Caco-2 (cell line): ENCODE measurements around the gene CAPN8. TPM values are rescaled to one million over a fixed set of nuclear protein-coding genes. Genes with fewer than 3 reads are reported as not detected.

Source experiments
- BruUV-seq: library from RNA; stranded (reverse); fragments of 400-500 nt; replicated peaks from 2 replicates; lab custom pipeline; 2021; lab: Mats Ljungman, UMichigan
- CTCF ChIA-PET: fragments of 300-600 bp; sonication (Branson Sonifier 250); formaldehyde crosslinking; loops from one replicate; lab custom pipeline; 2022; ENCODE audit warnings: antibody characterized with exemption; lab: Charles Lee
- POLR2A ChIA-PET: fragments of 300-600 bp; sonication (Branson Sonifier 250); formaldehyde crosslinking; loops from one replicate; lab custom pipeline; 2022; ENCODE audit warnings: antibody characterized with exemption; lab: Charles Lee
- DNase-seq, 2 experiments: peaks; one replicate each; pipeline versions ENCODE4 v3.0.0 to v3.0.0-alpha.2; 2020 to 2022
- H3K27me3 ChIP-seq: replicated peaks from 2 replicates; pipeline ENCODE4 v1.6.0; 2011; ENCODE audit warnings: low read length; ENCODE audit not compliant: control insufficient read depth, insufficient read depth
- H3K36me3 ChIP-seq: 2 replicates; pipeline ENCODE4 v1.5.1; 2011; ENCODE audit warnings: low read length; ENCODE audit not compliant: control insufficient read depth, insufficient read depth
- H3K4me1 ChIP-seq: fragments of 250-450 bp; sonication (Bioruptor Pico); 2 replicates; pipeline ENCODE4 v1.5.1; 2020; ENCODE audit warnings: mild to moderate bottlenecking
- H3K4me3 ChIP-seq: 2 replicates; pipeline ENCODE4 v1.5.1; 2011; ENCODE audit warnings: low read depth, mild to moderate bottlenecking, control low read depth, low read length
- H3K9me3 ChIP-seq: fragments of 250-450 bp; sonication (Bioruptor Pico); 2 replicates; pipeline ENCODE4 v1.5.1; 2020; ENCODE audit warnings: mild to moderate bottlenecking, moderate library complexity
- H3K27ac Mint-ChIP-seq: one replicate; pipeline ENCODE4 v1.8.0; 2022; ENCODE audit warnings: mixed read lengths; ENCODE audit not compliant: unreplicated experiment
- H3K27me3 Mint-ChIP-seq: one replicate; pipeline ENCODE4 v1.8.0; 2022; ENCODE audit warnings: mixed read lengths; ENCODE audit not compliant: insufficient read depth, unreplicated experiment
- H3K36me3 Mint-ChIP-seq: one replicate; pipeline ENCODE4 v1.8.0; 2022; ENCODE audit warnings: mild to moderate bottlenecking, mixed read lengths; ENCODE audit not compliant: insufficient read depth, unreplicated experiment
- H3K4me1 Mint-ChIP-seq: one replicate; pipeline ENCODE4 v1.8.0; 2022; ENCODE audit warnings: low read depth, mixed read lengths; ENCODE audit not compliant: unreplicated experiment
- H3K4me3 Mint-ChIP-seq: one replicate; pipeline ENCODE4 v1.8.0; 2022; ENCODE audit warnings: mild to moderate bottlenecking, moderate library complexity, mixed read lengths; ENCODE audit not compliant: unreplicated experiment
- H3K9me3 Mint-ChIP-seq: one replicate; pipeline ENCODE4 v1.8.0; 2022; ENCODE audit warnings: mixed read lengths; ENCODE audit not compliant: unreplicated experiment
- intact Hi-C: fragments of 100-400 bp; cut with micrococcal nuclease; formaldehyde crosslinking; loops from one replicate; pipeline ENCODE4 v1.10.0; 2022; ENCODE audit not compliant: unreplicated experiment
- total RNA-seq: library from RNA; stranded (reverse); gene quantifications from 2 replicates; pipeline ENCODE4 v1.2.3, GENCODE V29; 2022
- TF ChIP-seq, protein P1 (sequence below), 2 experiments: fragments of 200-600 bp in 1 of 2; IDR thresholded peaks; 1 replicate in 1 of 2; 2 replicates in 1 of 2; pipeline versions ENCODE4 v1.5.1 to v1.8.0; 2011 to 2022; ENCODE audit warnings: antibody characterized with exemption in 1 of 2, control low read depth in 1 of 2, inconsistent platforms in 1 of 2, low read depth in 1 of 2, low read length in 1 of 2, mild to moderate bottlenecking in 1 of 2, moderate library complexity in 1 of 2; ENCODE audit not compliant: insufficient read depth in 1 of 2, severe bottlenecking in 1 of 2, unreplicated experiment in 1 of 2

Gene CAPN8
- total RNA-seq, 1 experiment from 2014 or later: 4.1 TPM

- DNase-seq: no peak
- H3K27me3 Mint-ChIP-seq: no peaks in the 10 kb centered on the region
- Histone ChIP-seq H3K36me3 (no peaks in the 10 kb centered on the region), H3K4me3 (no peak overlapping the region), H3K27me3 (no peaks in the 10 kb centered on the region), H3K9me3 (no peaks in the 10 kb centered on the region), H3K4me1 (no peaks in the 10 kb centered on the region)
- no peaks in the 10 kb centered on the region for H3K36me3 Mint-ChIP-seq
- no peak overlapping the region for H3K4me3 Mint-ChIP-seq
- H3K9me3 Mint-ChIP-seq: no peaks in the 10 kb centered on the region
- intact Hi-C loops: no loop called here
- peaks cover 5% of the 10 kb centered on the region for H3K4me1 Mint-ChIP-seq
- H3K27ac Mint-ChIP-seq: no peak overlapping the region
- CTCF ChIA-PET: no interaction called here
- BruUV-seq: no TSS peak
- TF ChIP-seq, protein P1, sequence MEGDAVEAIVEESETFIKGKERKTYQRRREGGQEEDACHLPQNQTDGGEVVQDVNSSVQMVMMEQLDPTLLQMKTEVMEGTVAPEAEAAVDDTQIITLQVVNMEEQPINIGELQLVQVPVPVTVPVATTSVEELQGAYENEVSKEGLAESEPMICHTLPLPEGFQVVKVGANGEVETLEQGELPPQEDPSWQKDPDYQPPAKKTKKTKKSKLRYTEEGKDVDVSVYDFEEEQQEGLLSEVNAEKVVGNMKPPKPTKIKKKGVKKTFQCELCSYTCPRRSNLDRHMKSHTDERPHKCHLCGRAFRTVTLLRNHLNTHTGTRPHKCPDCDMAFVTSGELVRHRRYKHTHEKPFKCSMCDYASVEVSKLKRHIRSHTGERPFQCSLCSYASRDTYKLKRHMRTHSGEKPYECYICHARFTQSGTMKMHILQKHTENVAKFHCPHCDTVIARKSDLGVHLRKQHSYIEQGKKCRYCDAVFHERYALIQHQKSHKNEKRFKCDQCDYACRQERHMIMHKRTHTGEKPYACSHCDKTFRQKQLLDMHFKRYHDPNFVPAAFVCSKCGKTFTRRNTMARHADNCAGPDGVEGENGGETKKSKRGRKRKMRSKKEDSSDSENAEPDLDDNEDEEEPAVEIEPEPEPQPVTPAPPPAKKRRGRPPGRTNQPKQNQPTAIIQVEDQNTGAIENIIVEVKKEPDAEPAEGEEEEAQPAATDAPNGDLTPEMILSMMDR (IDR thresholded peaks at IDR 0.05; ENCODE audit: insufficient read depth in 1 of 2, low read depth in 1 of 2, low read length in 1 of 2, severe bottlenecking in 1 of 2, unreplicated experiment in 1 of 2): no peak
- POLR2A ChIA-PET: no interaction called here
Measured at GRCh38 chr1:223515926-223516325, 149.6 kb downstream of the CAPN8 start.

DNA sequence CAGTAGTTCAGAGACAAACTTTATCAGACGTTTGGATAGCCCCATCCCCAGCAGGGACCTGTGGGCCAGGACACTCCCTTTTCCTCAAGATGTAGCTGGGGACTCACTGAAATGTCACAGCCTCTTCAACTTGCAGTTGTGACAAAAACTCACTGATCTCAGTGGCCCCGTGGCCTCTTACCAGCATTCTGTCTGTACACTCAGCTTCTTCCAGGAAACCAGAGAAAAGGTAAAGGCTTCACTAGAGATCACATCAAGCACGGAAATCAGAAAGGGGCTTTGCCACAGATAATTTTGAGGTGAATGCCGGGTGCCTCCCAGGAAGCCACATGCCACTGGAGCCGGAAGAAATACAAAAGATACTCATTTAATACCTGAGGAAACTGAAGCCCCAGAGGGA, 150.1 kb downstream of the CAPN8 start:
- intact Hi-C loops: no loop called here
- H3K36me3 Mint-ChIP-seq: no peaks in the 10 kb centered on the region
- DNase-seq: no peak
- H3K4me3 ChIP-seq: no peak overlapping the region
- BruUV-seq: no TSS peak
- ChIA-PET POLR2A (no interaction called here), CTCF (no interaction called here)
- H3K9me3 ChIP-seq: no peaks in the 10 kb centered on the region
- peaks cover 5% of the 10 kb centered on the region for H3K4me1 Mint-ChIP-seq
- H3K27me3 ChIP-seq: no peaks in the 10 kb centered on the region
- H3K9me3 Mint-ChIP-seq: no peaks in the 10 kb centered on the region
- TF ChIP-seq, protein P1 (IDR thresholded peaks at IDR 0.05; ENCODE audit: insufficient read depth in 1 of 2, low read depth in 1 of 2, low read length in 1 of 2, severe bottlenecking in 1 of 2, unreplicated experiment in 1 of 2): no peak
- no peak overlapping the region for H3K4me3 Mint-ChIP-seq
- no peaks in the 10 kb centered on the region for H3K36me3 ChIP-seq
- no peak overlapping the region for H3K27ac Mint-ChIP-seq
- no peaks in the 10 kb centered on the region for H3K4me1 ChIP-seq
- H3K27me3 Mint-ChIP-seq: no peaks in the 10 kb centered on the region

DNA sequence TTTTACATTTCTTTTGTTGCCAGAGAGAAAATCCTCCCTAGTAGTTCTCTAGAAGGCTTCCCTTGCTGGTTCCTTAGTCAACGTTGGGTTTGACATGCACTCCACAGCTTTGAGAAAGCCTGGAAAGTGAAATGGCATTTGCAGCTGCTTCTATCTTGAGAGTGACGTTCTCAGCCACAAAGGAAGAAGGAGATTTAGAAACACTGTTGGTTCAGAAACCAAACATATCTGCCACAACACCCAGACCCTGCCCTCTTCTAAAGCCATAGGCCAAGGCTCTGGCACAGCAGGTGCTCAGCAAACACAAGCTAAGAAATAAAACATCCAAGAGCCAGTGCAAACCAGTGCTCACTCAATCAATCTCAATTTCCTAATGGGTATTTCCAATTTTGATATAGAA, 150.9 kb downstream of the CAPN8 start:
- DNase-seq: no peak
- no peaks in the 10 kb centered on the region for H3K36me3 ChIP-seq
- POLR2A ChIA-PET: no interaction called here
- Mint-ChIP-seq H3K27me3 (no peaks in the 10 kb centered on the region), H3K27ac (no peak overlapping the region), H3K36me3 (no peaks in the 10 kb centered on the region), H3K4me3 (no peak overlapping the region), H3K4me1 (peaks cover 5% of the 10 kb centered on the region), H3K9me3 (no peaks in the 10 kb centered on the region)
- intact Hi-C loops: no loop called here
- no peak overlapping the region for H3K4me3 ChIP-seq
- CTCF ChIA-PET: interaction anchor here (0.5 kb wide), 1 partner anchor 377 kb away, joined by 3 read pairs; no protein-coding TSS in a partner anchor
- no TSS peak for BruUV-seq
- H3K27me3 ChIP-seq: no peaks in the 10 kb centered on the region
- TF ChIP-seq, protein P1 (IDR thresholded peaks at IDR 0.05; ENCODE audit: insufficient read depth in 1 of 2, low read depth in 1 of 2, low read length in 1 of 2, severe bottlenecking in 1 of 2, unreplicated experiment in 1 of 2): no peak
- H3K9me3 ChIP-seq: no peaks in the 10 kb centered on the region
- no peaks in the 10 kb centered on the region for H3K4me1 ChIP-seq
